Activated naive CD4-positive, alpha-beta T cell treated with anti-CD3 and anti-CD28 coated beads for 36 hours (primary cell): ENCODE measurements around the gene KPNA6. TPM values are rescaled to one million over a fixed set of nuclear protein-coding genes. Genes with fewer than 3 reads are reported as not detected.
A peak's percentile ranks its signal among the peaks of the same experiment; 100 is the strongest.
"Not testable (repeated sequence)": the region's sequence is repeated elsewhere in the genome, so short reads cannot be mapped to it uniquely, and the experiment has no call there.

Experiments used
- CTCF ChIA-PET: fragments of 350-600 bp; sonication (Branson Sonifier 250); formaldehyde crosslinking; loops from one replicate; lab custom pipeline; 2021; ENCODE audit warnings: antibody characterized with exemption; lab: Charles Lee
- DNase-seq: peaks from one replicate; pipeline ENCODE4 v3.0.0-alpha.2; 2020
- H3K27ac Mint-ChIP-seq: one replicate; pipeline ENCODE4 v1.8.0; 2021; ENCODE audit warnings: mild to moderate bottlenecking, mixed read lengths
- H3K27me3 Mint-ChIP-seq: one replicate; pipeline ENCODE4 v1.8.0; 2021; ENCODE audit warnings: low read depth, mixed read lengths
- H3K36me3 Mint-ChIP-seq: one replicate; pipeline ENCODE4 v1.8.0; 2021; ENCODE audit warnings: low read depth, mixed read lengths
- H3K4me1 Mint-ChIP-seq: one replicate; pipeline ENCODE4 v1.8.0; 2021; ENCODE audit warnings: low read depth, mixed read lengths
- H3K4me3 Mint-ChIP-seq: one replicate; pipeline ENCODE4 v1.8.0; 2021; ENCODE audit warnings: mild to moderate bottlenecking, moderate library complexity, mixed read lengths
- H3K9me3 Mint-ChIP-seq: one replicate; pipeline ENCODE4 v1.8.0; 2021; ENCODE audit warnings: mixed read lengths
- intact Hi-C: fragments of 100-400 bp; cut with micrococcal nuclease; formaldehyde crosslinking; loops from one replicate; pipeline ENCODE4 v1.15.1; 2023
- total RNA-seq, 2 experiments: library from RNA; stranded (reverse); gene quantifications; one replicate each; pipeline ENCODE4 v1.2.3, GENCODE V29; 2021

KPNA6 gene
- total RNA-seq, 2 experiments from 2014 or later = 74.5 to 75.0 TPM

- Mint-ChIP-seq H3K4me3 (peak overlapping the region; percentile 87), H3K27me3 (no peaks in the 10 kb centered on the region), H3K9me3 (no peaks in the 10 kb centered on the region), H3K4me1 (peaks cover 32% of the 10 kb centered on the region), H3K27ac (peak overlapping the region; percentile 85), H3K36me3 (peaks cover 6% of the 10 kb centered on the region)
- intact Hi-C loops = loop anchor here (2.0 to 10.0 kb wide), 7 partner anchors 89 to 743 kb away; partner anchors contain the start of genes ADGRB2, PEF1, RBBP4 and S100PBP
- no peak for DNase-seq
- CTCF ChIA-PET = interaction anchor here (0.6 to 3.6 kb wide), 9 partner anchors 11 to 258 kb away, joined by 3 to 12 read pairs (median 3); partner anchors contain the start of gene KPNA6
Measured at GRCh38 chr1:32073299-32074229, 34.3 kb upstream of the KPNA6 start.

- Mint-ChIP-seq H3K27ac (no peak overlapping the region), H3K4me3 (no peak overlapping the region), H3K9me3 (no peaks in the 10 kb centered on the region), H3K36me3 (peaks cover 8% of the 10 kb centered on the region), H3K27me3 (no peaks in the 10 kb centered on the region), H3K4me1 (peaks cover 32% of the 10 kb centered on the region)
- intact Hi-C loops = loop anchor here (5.0 to 10.0 kb wide), 2 partner anchors 313 to 430 kb away; partner anchors contain the start of genes ADGRB2 and PEF1
- CTCF ChIA-PET = interaction anchor here (1.4 to 3.6 kb wide), 2 partner anchors 13 to 34 kb away, joined by 3 to 12 read pairs; partner anchors contain the start of gene KPNA6
- DNase-seq = no peak
Measured at GRCh38 chr1:32074841-32075240, 33.0 kb upstream of the KPNA6 start.

- Mint-ChIP-seq H3K9me3 (no peaks in the 10 kb centered on the region), H3K36me3 (peaks cover 17% of the 10 kb centered on the region), H3K4me1 (peaks cover 24% of the 10 kb centered on the region), H3K27ac (no peak overlapping the region), H3K27me3 (no peaks in the 10 kb centered on the region), H3K4me3 (no peak overlapping the region)
- CTCF ChIA-PET = no interaction called here
- intact Hi-C loops = loop anchor here (10.0 kb wide), 1 partner anchor 433 kb away; the partner anchor contains the start of gene PEF1
- DNase-seq = no peak
Measured at GRCh38 chr1:32077451-32077850, 30.4 kb upstream of the KPNA6 start.

- Mint-ChIP-seq H3K9me3 (no peaks in the 10 kb centered on the region), H3K4me3 (no peak overlapping the region), H3K36me3 (peaks cover 29% of the 10 kb centered on the region), H3K27me3 (no peaks in the 10 kb centered on the region), H3K4me1 (peaks cover 4% of the 10 kb centered on the region), H3K27ac (no peak overlapping the region)
- intact Hi-C loops = no loop called here
- CTCF ChIA-PET = interaction anchor here (0.6 to 0.7 kb wide), 2 partner anchors 16 to 72 kb away, joined by 3 to 4 read pairs; no protein-coding TSS in a partner anchor
- no peak for DNase-seq
Measured at GRCh38 chr1:32082022-32082421, 25.8 kb upstream of the KPNA6 start.

GRCh38 chr1:32086381-32086780 lies 21.5 kb upstream of the KPNA6 start:
- peaks cover 22% of the 10 kb centered on the region for H3K36me3 Mint-ChIP-seq
- H3K9me3 Mint-ChIP-seq, H3K27ac Mint-ChIP-seq, H3K27me3 Mint-ChIP-seq, intact Hi-C loops, H3K4me3 Mint-ChIP-seq, DNase-seq, H3K4me1 Mint-ChIP-seq: not testable (repeated sequence)
- CTCF ChIA-PET = interaction anchor here (0.6 to 0.9 kb wide), 2 partner anchors 13 to 37 kb away, joined by 3 read pairs; partner anchors contain the start of gene TMEM39B

GRCh38 chr1:32091176-32091575 lies 16.7 kb upstream of the KPNA6 start:
- H3K27ac Mint-ChIP-seq = no peak overlapping the region
- H3K9me3 Mint-ChIP-seq = no peaks in the 10 kb centered on the region
- intact Hi-C loops = no loop called here
- H3K27me3 Mint-ChIP-seq = no peaks in the 10 kb centered on the region
- no peak overlapping the region for H3K4me3 Mint-ChIP-seq
- CTCF ChIA-PET = no interaction called here
- H3K36me3 Mint-ChIP-seq = peaks cover 23% of the 10 kb centered on the region
- DNase-seq = no peak
- H3K4me1 Mint-ChIP-seq = no peaks in the 10 kb centered on the region

- no peaks in the 10 kb centered on the region for H3K9me3 Mint-ChIP-seq
- H3K4me1 Mint-ChIP-seq = no peaks in the 10 kb centered on the region
- no peak overlapping the region for H3K27ac Mint-ChIP-seq
- DNase-seq = no peak
- H3K4me3 Mint-ChIP-seq = no peak overlapping the region
- CTCF ChIA-PET = no interaction called here
- intact Hi-C loops = no loop called here
- H3K27me3 Mint-ChIP-seq = no peaks in the 10 kb centered on the region
- H3K36me3 Mint-ChIP-seq = peaks cover 22% of the 10 kb centered on the region
Measured at GRCh38 chr1:32091591-32091990, 16.3 kb upstream of the KPNA6 start.

- Mint-ChIP-seq H3K4me3 (no peak overlapping the region), H3K9me3 (no peaks in the 10 kb centered on the region), H3K27me3 (no peaks in the 10 kb centered on the region), H3K4me1 (no peaks in the 10 kb centered on the region), H3K27ac (peak overlapping the region; percentile 10), H3K36me3 (peaks cover 33% of the 10 kb centered on the region)
- intact Hi-C loops = no loop called here
- no peak for DNase-seq
- CTCF ChIA-PET = interaction anchor here (0.6 kb wide), 1 partner anchor 14 kb away, joined by 3 read pairs; no protein-coding TSS in a partner anchor
Measured at GRCh38 chr1:32094746-32095521, 12.9 kb upstream of the KPNA6 start.

GRCh38 chr1:32099426-32099825 lies 8.4 kb upstream of the KPNA6 start:
- Mint-ChIP-seq H3K9me3 (no peaks in the 10 kb centered on the region), H3K4me1 (no peaks in the 10 kb centered on the region), H3K36me3 (peaks cover 24% of the 10 kb centered on the region), H3K27ac (no peak overlapping the region), H3K4me3 (no peak overlapping the region), H3K27me3 (no peaks in the 10 kb centered on the region)
- CTCF ChIA-PET = no interaction called here
- no peak for DNase-seq
- intact Hi-C loops = no loop called here

- no peak for DNase-seq
- Mint-ChIP-seq H3K4me3 (no peak overlapping the region), H3K4me1 (no peaks in the 10 kb centered on the region), H3K36me3 (peaks cover 21% of the 10 kb centered on the region), H3K27ac (no peak overlapping the region), H3K27me3 (no peaks in the 10 kb centered on the region), H3K9me3 (no peaks in the 10 kb centered on the region)
- intact Hi-C loops = no loop called here
- CTCF ChIA-PET = no interaction called here
Measured at GRCh38 chr1:32100359-32100758, 7.5 kb upstream of the KPNA6 start.

GRCh38 chr1:32100807-32101708 lies 6.8 kb upstream of the KPNA6 start:
- intact Hi-C loops = no loop called here

More at GRCh38 chr1:32100807-32101708, 6.8 kb upstream of the KPNA6 start:
- no peak overlapping the region for H3K27ac Mint-ChIP-seq
- H3K4me1 Mint-ChIP-seq = no peaks in the 10 kb centered on the region
- DNase-seq = no peak
- no peak overlapping the region for H3K4me3 Mint-ChIP-seq
- peaks cover 15% of the 10 kb centered on the region for H3K36me3 Mint-ChIP-seq
- H3K9me3 Mint-ChIP-seq = no peaks in the 10 kb centered on the region
- CTCF ChIA-PET = no interaction called here
- H3K27me3 Mint-ChIP-seq = no peaks in the 10 kb centered on the region
